BE2C (cell line): ENCODE results near the gene TRAF1.

ENCODE experiments used
- DNase-seq: peaks from one replicate; pipeline ENCODE4 v3.0.0-alpha.2; 2020
- H3K27me3 ChIP-seq: fragments of 250-450 bp; sonication (Bioruptor Pico); 2 replicates; pipeline ENCODE4 v1.5.1; 2020; ENCODE audit warnings: mild to moderate bottlenecking
- H3K36me3 ChIP-seq: fragments of 250-450 bp; sonication (Bioruptor Pico); 2 replicates; pipeline ENCODE4 v1.5.1; 2020; ENCODE audit warnings: mild to moderate bottlenecking
- H3K4me1 ChIP-seq: fragments of 250-450 bp; sonication (Bioruptor Pico); 2 replicates; pipeline ENCODE4 v1.5.1; 2020
- H3K4me3 ChIP-seq: 2 replicates; pipeline ENCODE4 v1.5.1; 2011; ENCODE audit warnings: low read depth, low read length
- H3K9me3 ChIP-seq: fragments of 250-450 bp; sonication (Bioruptor Pico); 2 replicates; pipeline ENCODE4 v1.5.1; 2020
- TF ChIP-seq, protein P1 (sequence below): IDR thresholded peaks from 2 replicates; pipeline ENCODE4 v1.5.1; 2012; ENCODE audit warnings: mild to moderate bottlenecking, low read depth, low read length

Gene TRAF1

GRCh38 chr9:120861935-120862334 lies 64.7 kb downstream of the TRAF1 start:
- Histone ChIP-seq H3K27me3 (no peaks in the 10 kb centered on the region), H3K4me3 (no peak overlapping the region), H3K4me1 (no peaks in the 10 kb centered on the region), H3K36me3 (peaks cover 48% of the 10 kb centered on the region), H3K9me3 (no peaks in the 10 kb centered on the region)
- DNase-seq = no peak
- TF ChIP-seq, protein P1, sequence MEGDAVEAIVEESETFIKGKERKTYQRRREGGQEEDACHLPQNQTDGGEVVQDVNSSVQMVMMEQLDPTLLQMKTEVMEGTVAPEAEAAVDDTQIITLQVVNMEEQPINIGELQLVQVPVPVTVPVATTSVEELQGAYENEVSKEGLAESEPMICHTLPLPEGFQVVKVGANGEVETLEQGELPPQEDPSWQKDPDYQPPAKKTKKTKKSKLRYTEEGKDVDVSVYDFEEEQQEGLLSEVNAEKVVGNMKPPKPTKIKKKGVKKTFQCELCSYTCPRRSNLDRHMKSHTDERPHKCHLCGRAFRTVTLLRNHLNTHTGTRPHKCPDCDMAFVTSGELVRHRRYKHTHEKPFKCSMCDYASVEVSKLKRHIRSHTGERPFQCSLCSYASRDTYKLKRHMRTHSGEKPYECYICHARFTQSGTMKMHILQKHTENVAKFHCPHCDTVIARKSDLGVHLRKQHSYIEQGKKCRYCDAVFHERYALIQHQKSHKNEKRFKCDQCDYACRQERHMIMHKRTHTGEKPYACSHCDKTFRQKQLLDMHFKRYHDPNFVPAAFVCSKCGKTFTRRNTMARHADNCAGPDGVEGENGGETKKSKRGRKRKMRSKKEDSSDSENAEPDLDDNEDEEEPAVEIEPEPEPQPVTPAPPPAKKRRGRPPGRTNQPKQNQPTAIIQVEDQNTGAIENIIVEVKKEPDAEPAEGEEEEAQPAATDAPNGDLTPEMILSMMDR = no peak

DNA sequence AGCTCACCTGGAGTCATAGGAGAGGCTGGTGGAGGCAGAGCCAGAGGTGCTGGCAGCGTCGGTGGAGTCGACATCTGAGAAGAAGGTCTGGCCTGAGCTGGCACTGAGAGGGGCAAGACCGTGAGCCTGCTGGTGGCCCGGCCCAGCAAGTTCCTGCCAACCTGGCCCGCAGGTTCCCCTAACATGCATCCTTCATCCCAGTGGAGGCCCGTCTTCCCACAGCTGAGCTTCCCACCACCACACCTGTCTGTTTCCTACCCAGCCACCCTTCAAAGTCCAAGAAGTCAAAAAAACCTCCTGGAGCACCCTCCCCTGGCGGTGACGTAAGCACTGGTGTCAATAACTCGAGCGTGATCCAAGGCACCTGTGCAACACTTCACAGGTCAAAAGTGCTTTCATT lies 66.5 kb downstream of the TRAF1 start:
- TF ChIP-seq, protein P1 = no peak
- DNase-seq = no peak
- Histone ChIP-seq H3K4me3 (no peak overlapping the region), H3K9me3 (no peaks in the 10 kb centered on the region), H3K4me1 (no peaks in the 10 kb centered on the region), H3K27me3 (no peaks in the 10 kb centered on the region), H3K36me3 (peaks cover 45% of the 10 kb centered on the region)

GRCh38 chr9:120859361-120859760 lies 67.2 kb downstream of the TRAF1 start:
- H3K36me3 ChIP-seq = peaks cover 45% of the 10 kb centered on the region

DNA sequence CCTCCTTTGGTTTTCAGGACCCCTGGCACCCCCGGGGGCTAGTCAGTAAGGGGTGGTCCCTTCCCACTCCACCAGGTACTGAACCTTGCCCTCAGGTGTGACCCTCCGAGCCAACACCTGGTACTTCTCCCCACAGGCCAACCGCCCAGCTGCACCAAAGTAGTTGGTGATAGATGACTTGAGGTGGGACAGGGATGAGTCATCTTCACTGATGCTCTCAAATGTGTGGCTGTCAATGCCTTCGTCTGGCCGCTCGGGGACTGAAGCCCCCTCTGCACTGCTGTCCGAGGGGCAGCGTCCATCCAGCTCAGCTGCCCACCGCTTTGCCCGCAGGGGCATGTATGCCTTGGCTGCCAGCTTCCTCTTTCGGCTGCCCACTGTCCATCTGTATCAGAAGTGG lies 68.7 kb downstream of the TRAF1 start:
- H3K4me1 ChIP-seq = no peaks in the 10 kb centered on the region
- H3K9me3 ChIP-seq = no peaks in the 10 kb centered on the region
- TF ChIP-seq, protein P1 = no peak
- H3K27me3 ChIP-seq = no peaks in the 10 kb centered on the region
- no peak for DNase-seq
- peaks cover 38% of the 10 kb centered on the region for H3K36me3 ChIP-seq
- no peak overlapping the region for H3K4me3 ChIP-seq

More at GRCh38 chr9:120859361-120859760, 67.2 kb downstream of the TRAF1 start:
- Histone ChIP-seq H3K4me3 (no peak overlapping the region), H3K27me3 (no peaks in the 10 kb centered on the region), H3K4me1 (no peaks in the 10 kb centered on the region), H3K9me3 (no peaks in the 10 kb centered on the region)
- TF ChIP-seq, protein P1 = no peak
- DNase-seq = no peak

DNA sequence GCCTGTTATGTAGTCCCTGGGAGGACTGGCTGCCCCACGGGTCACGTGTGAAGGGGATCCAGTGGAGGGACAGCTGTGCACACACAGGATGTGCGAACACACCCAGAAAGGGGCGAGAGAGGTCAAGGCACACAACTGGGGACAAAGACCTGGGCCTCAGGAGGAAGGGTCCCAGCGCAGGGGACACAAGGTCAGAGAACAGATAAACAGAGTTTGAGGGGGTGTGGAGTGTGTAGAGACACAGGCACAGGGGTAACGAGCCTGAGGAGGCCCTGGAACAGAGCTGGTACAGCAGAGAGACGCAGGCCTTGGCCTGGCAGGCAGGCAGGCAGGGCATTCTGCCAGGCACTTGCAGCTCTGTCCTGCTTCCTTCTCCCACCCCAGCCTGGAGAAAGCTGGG lies 69.1 kb downstream of the TRAF1 start:
- Histone ChIP-seq H3K9me3 (no peaks in the 10 kb centered on the region), H3K4me3 (no peak overlapping the region), H3K4me1 (no peaks in the 10 kb centered on the region), H3K27me3 (no peaks in the 10 kb centered on the region), H3K36me3 (peaks cover 38% of the 10 kb centered on the region)
- TF ChIP-seq, protein P1 = no peak
- DNase-seq = no peak

DNA sequence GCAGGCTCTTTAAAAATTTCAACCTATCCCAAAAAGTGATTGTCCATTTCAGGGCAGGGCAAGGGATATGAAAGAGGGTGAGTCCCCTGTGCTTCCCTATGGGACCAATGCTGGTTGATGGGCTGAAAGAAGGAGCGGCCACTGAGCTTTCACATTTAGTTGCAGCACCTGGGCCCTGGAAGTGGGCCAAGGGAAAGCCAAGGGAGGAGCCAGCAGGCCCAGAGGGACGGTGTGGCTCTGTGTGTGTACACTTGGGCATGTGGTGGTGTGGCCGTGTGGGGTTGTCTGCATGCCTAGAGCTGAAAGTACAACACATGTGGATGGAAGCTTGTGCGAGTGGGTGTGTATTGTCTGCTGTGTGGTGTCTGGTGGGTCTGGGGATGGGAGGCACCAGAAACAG lies 69.9 kb downstream of the TRAF1 start:
- peaks cover 36% of the 10 kb centered on the region for H3K36me3 ChIP-seq
- TF ChIP-seq, protein P1 = no peak
- no peak for DNase-seq

More for the DNA sequence above, 69.9 kb downstream of the TRAF1 start:
- Histone ChIP-seq H3K27me3 (no peaks in the 10 kb centered on the region), H3K4me3 (no peak overlapping the region), H3K4me1 (no peaks in the 10 kb centered on the region), H3K9me3 (no peaks in the 10 kb centered on the region)
